Muscle layer of duodenum (tissue), 2 donors: ENCODE results near the gene ROBO1.

Source experiments
- H3K27ac ChIP-seq: one replicate; pipeline ENCODE4 v1.7.0; 2013; ENCODE audit warnings: mild to moderate bottlenecking, low read length
- H3K27me3 ChIP-seq: one replicate; pipeline ENCODE4 v1.7.0; 2013; ENCODE audit warnings: low read depth, mild to moderate bottlenecking, control low read depth, low read length
- H3K36me3 ChIP-seq, 2 donors: one replicate each; pipeline ENCODE4 v1.7.0; 2013; ENCODE audit warnings: low read length in 2 of 2, control low read depth in 1 of 2, mild to moderate bottlenecking in 1 of 2; ENCODE audit not compliant: insufficient read depth in 2 of 2, control insufficient read depth in 1 of 2
- H3K4me1 ChIP-seq, 2 donors: one replicate each; pipeline ENCODE4 v1.7.0; 2013; ENCODE audit warnings: low read length in 2 of 2, mild to moderate bottlenecking in 2 of 2, control low read depth in 1 of 2, moderate library complexity in 1 of 2; ENCODE audit not compliant: insufficient read depth in 2 of 2, control insufficient read depth in 1 of 2
- H3K4me3 ChIP-seq, 2 donors: one replicate each; pipeline ENCODE4 v1.7.0; 2013; ENCODE audit warnings: low read length in 2 of 2, low read depth in 1 of 2, mild to moderate bottlenecking in 1 of 2
- H3K9me3 ChIP-seq, 2 donors: one replicate each; pipeline ENCODE4 v1.7.0; 2013; ENCODE audit warnings: low read length in 2 of 2, control low read depth in 1 of 2, mild to moderate bottlenecking in 1 of 2; ENCODE audit not compliant: control insufficient read depth in 1 of 2
- donor health status: healthy.

The ROBO1 gene

DNA sequence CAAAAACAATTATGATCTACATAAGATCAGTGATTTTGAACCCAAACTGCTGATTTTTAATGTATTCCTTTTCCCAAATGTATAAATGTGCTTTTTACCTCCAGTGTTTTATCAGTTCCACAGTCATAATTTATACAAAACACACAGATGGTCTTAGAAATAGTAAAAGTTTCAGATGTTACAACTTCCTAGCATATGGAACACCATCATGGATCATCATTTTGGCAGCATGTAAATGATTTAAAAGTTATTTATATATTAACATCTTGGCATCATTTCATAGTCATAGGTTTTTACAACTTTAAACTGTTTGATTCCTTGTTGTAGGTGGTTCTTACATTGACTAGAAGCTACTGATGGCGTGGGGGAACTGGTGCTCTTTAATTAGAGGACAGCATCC lies 1025.3 kb downstream of the ROBO1 start:
- Histone ChIP-seq H3K27me3 (no peaks in the 10 kb centered on the region), H3K4me1 (no peaks in the 10 kb centered on the region), H3K36me3 (no peaks in the 10 kb centered on the region), H3K27ac (no peak overlapping the region), H3K4me3 (no peak overlapping the region), H3K9me3 (no peaks in the 10 kb centered on the region)

DNA sequence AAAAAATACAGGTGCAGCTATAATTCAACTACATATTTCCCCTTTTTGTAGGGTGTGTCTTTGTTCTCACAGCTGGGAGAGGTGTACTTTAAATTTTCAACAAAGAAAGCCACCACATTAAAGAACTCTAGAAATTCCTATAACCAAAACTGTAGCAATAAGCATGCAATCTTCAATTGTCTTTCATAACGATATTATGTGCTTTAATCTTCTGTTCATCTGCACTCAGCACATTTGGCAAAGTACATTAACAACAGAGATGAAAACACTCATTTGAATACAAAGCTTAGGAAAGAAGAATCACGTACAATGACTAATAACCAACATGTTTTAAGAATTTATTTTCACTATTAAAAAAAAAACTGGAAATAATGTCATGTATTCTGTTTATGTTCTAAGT lies 1025.8 kb downstream of the ROBO1 start:
- Histone ChIP-seq H3K4me3 (no peak overlapping the region), H3K36me3 (no peaks in the 10 kb centered on the region)

GRCh38 chr3:78741066-78741645 lies 1026.6 kb downstream of the ROBO1 start:
- Histone ChIP-seq H3K9me3 (no peaks in the 10 kb centered on the region), H3K4me1 (no peaks in the 10 kb centered on the region), H3K36me3 (no peaks in the 10 kb centered on the region), H3K27ac (no peak overlapping the region), H3K4me3 (no peak overlapping the region), H3K27me3 (no peaks in the 10 kb centered on the region)

More for the DNA sequence above, 1025.8 kb downstream of the ROBO1 start:
- Histone ChIP-seq H3K9me3 (no peaks in the 10 kb centered on the region), H3K27me3 (no peaks in the 10 kb centered on the region), H3K4me1 (no peaks in the 10 kb centered on the region), H3K27ac (no peak overlapping the region)

- no peak overlapping the region for H3K27ac ChIP-seq
- no peaks in the 10 kb centered on the region for H3K27me3 ChIP-seq
- no peak overlapping the region for H3K4me3 ChIP-seq
- no peaks in the 10 kb centered on the region for H3K4me1 ChIP-seq
- H3K36me3 ChIP-seq, result no peaks in the 10 kb centered on the region
- no peaks in the 10 kb centered on the region for H3K9me3 ChIP-seq
Measured at GRCh38 chr3:78738833-78739232, 1029.0 kb downstream of the ROBO1 start.

- Histone ChIP-seq H3K4me3 (no peak overlapping the region), H3K27me3 (no peaks in the 10 kb centered on the region), H3K27ac (no peak overlapping the region), H3K9me3 (no peaks in the 10 kb centered on the region), H3K4me1 (no peaks in the 10 kb centered on the region), H3K36me3 (no peaks in the 10 kb centered on the region)
Measured at GRCh38 chr3:78737988-78738387, 1029.8 kb downstream of the ROBO1 start.

DNA sequence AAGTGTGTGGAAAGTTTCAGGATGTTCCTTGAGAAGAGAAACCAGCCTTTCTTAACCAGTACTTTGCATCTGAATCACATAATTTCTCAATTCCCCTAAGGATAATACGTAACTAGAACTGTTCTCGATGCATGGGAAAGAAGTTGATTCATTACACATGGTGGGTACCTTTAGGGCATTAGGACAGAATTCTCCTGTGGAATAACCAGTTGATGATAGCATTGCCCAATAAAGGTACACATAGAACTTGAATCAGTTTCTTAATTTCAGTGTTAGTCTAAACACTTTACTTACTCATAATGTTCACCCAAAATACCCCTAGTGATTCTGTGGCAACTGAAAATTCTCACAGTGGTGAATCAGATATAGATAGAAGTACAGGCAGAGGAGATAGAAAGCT lies 1030.9 kb downstream of the ROBO1 start:
- Histone ChIP-seq H3K27ac (no peak overlapping the region), H3K4me3 (no peak overlapping the region), H3K27me3 (no peaks in the 10 kb centered on the region), H3K4me1 (no peaks in the 10 kb centered on the region), H3K36me3 (no peaks in the 10 kb centered on the region), H3K9me3 (no peaks in the 10 kb centered on the region)

- Histone ChIP-seq H3K36me3 (no peaks in the 10 kb centered on the region), H3K27me3 (no peaks in the 10 kb centered on the region), H3K27ac (no peak overlapping the region)
Measured at GRCh38 chr3:78734048-78734637, 1033.7 kb downstream of the ROBO1 start.

DNA sequence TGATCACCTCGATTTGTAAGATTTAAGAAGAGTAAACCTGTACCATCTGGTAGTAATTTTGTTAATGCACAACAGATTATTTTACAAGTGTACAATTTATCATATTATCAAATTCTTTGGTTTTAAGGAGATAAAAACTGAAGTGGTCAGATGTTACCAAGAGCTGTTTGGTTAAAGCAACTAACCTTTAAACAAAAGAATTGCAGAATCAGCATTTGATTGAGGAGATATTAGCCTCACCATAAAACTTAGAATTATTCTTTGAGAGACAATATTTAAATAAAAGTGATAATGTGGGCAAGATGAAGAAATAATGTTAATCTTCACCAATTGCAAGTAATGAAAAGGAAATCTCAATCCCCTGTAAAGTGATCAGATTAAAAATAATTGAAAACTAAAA lies 1034.9 kb downstream of the ROBO1 start:
- H3K4me1 ChIP-seq, result peaks cover 0 to 15% of the 10 kb centered on the region in 2 donors
- H3K27ac ChIP-seq, result no peak overlapping the region
- H3K4me3 ChIP-seq, result no peak overlapping the region
- H3K36me3 ChIP-seq, result no peaks in the 10 kb centered on the region
- H3K9me3 ChIP-seq, result no peaks in the 10 kb centered on the region
- no peaks in the 10 kb centered on the region for H3K27me3 ChIP-seq

More at GRCh38 chr3:78734048-78734637, 1033.7 kb downstream of the ROBO1 start:
- Histone ChIP-seq H3K4me1 (peaks cover 0 to 4% of the 10 kb centered on the region in 2 donors), H3K4me3 (no peak overlapping the region), H3K9me3 (no peaks in the 10 kb centered on the region)

GRCh38 chr3:78732471-78732870 lies 1035.3 kb downstream of the ROBO1 start:
- Histone ChIP-seq H3K27me3 (no peaks in the 10 kb centered on the region), H3K36me3 (no peaks in the 10 kb centered on the region), H3K4me1 (peaks cover 0 to 15% of the 10 kb centered on the region in 2 donors), H3K4me3 (no peak overlapping the region), H3K27ac (no peak overlapping the region), H3K9me3 (no peaks in the 10 kb centered on the region)

- Histone ChIP-seq H3K4me3 (no peak overlapping the region), H3K4me1 (peaks cover 0 to 22% of the 10 kb centered on the region in 2 donors), H3K27me3 (no peaks in the 10 kb centered on the region), H3K9me3 (no peaks in the 10 kb centered on the region), H3K36me3 (no peaks in the 10 kb centered on the region), H3K27ac (no peak overlapping the region)
Measured at GRCh38 chr3:78729946-78730345, 1037.9 kb downstream of the ROBO1 start.

DNA sequence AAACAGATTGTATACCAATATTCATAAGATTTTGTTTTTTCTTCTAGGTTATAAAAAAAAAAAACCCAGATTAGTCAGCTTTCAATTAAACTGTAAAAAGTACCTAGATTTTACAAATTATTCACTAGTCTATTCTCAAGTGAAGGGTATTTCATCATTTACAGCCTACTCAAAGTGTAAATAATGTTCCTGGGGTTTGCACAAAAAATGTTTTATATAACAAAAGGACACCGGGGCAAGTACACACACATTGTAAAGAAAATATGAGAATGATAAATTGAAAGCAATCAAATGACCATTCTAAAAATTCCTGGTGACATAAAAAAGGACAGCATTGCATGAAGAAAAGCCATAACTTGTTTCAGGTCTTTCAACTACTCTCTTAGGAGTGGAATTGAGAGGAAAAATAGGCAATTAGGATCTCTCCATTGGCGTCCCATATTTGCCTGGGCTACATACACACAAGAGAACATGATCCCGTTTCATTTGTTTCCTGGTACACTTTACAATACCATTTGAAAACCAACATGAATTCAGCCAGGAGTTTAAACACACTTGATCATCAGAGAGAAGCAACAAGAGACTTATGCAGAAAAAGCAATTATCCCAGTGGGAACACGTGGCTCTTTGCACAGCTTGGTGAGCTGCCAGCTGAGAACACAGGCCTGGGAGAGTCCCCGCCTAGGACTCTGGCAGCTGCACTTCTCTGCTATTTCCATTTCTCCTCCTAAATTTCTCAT lies 1039.2 kb downstream of the ROBO1 start:
- Histone ChIP-seq H3K27me3 (no peaks in the 10 kb centered on the region), H3K36me3 (no peaks in the 10 kb centered on the region), H3K4me1 (peaks cover 0 to 22% of the 10 kb centered on the region in 2 donors), H3K27ac (no peak overlapping the region), H3K9me3 (no peaks in the 10 kb centered on the region), H3K4me3 (no peak overlapping the region)
